GM04503 (cell line): ENCODE measurements around the gene ARL2BP.

Experiments
- DNase-seq: peaks from one replicate; pipeline ENCODE4 v3.0.0-alpha.2; 2012; ENCODE audit warnings: low read depth

Gene ARL2BP

GRCh38 chr16:57235128-57236021, 9.7 kb upstream of the ARL2BP start:
- DNase-seq, result no peak

- no peak for DNase-seq
Measured at GRCh38 chr16:57236022-57236350, 9.1 kb upstream of the ARL2BP start.

- no peak for DNase-seq
Measured at GRCh38 chr16:57238682-57239081, 6.4 kb upstream of the ARL2BP start.

DNA sequence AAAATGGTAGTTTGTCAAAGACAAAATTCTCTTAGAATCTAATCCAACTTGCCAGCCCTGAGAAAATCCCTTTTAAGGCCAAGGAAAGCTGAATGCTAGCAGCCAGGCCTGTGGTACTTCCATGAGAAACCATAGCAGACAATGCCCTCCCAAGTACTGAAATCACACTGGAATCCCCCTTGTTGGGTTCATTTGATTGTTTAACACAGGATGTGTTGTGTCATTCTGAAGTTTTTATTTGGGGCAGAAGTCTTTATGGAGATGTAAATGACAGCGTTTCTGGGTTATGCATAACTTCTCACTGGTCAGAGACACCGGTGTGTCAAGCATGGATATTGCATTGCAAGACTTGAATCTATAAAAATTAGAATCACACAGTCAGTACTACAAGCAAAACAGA, 6.0 kb upstream of the ARL2BP start:
- DNase-seq, result no peak

DNA sequence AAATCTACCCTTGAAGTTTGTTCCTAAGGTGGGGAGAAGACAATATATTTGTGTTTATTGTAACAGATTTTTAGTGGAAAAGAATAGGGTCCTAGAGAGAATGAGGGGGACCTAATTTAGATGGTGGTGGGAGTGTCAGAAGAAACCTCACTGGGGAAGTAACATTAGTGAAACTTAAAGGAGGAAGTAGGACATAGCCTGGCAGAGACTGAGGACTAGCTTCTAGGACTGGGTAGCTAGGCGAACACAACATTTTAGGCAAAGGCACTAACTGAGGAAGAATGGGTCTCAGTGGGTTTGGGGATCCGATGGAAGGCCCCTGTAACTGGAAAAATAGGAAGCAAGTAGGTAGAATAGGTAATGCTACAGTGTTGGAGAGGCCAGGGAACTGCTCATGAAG, 4.2 kb upstream of the ARL2BP start:
- DNase-seq, result no peak

DNA sequence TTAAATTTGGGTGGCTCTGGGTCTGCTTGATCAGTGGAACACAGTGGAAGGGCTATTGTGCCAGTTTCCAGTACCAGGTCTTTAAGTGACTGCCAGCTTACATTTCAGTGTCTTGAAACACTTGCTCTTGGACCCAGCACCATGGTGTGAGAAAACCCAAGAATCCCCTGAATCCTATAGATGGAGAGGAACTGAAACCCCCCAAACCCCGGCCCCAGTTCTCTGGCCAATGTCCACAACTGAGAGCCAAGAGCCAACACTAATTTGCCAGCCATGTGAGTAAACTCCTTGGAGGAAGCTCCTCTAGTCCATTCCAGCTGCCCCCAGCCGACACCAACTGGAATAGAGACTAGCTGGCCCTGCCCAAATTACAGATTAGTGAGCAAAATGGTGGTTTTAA, 2.4 kb upstream of the ARL2BP start:
- no peak for DNase-seq

DNA sequence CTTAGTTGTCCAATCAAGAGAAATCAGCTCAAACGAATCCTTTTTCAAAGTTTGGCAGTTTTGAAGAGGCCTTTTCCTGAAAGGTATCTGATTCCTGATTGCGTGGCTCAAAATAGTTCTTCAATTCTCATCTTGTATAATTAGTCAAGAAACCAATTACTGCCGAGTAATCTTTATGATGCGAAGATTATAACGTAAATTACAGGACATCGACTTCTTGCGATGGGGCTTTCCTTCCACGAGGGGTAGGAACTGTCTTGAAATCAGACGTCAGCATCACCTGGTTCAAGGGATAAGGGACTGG, 644 bp upstream of the ARL2BP start:
- no peak for DNase-seq

DNA sequence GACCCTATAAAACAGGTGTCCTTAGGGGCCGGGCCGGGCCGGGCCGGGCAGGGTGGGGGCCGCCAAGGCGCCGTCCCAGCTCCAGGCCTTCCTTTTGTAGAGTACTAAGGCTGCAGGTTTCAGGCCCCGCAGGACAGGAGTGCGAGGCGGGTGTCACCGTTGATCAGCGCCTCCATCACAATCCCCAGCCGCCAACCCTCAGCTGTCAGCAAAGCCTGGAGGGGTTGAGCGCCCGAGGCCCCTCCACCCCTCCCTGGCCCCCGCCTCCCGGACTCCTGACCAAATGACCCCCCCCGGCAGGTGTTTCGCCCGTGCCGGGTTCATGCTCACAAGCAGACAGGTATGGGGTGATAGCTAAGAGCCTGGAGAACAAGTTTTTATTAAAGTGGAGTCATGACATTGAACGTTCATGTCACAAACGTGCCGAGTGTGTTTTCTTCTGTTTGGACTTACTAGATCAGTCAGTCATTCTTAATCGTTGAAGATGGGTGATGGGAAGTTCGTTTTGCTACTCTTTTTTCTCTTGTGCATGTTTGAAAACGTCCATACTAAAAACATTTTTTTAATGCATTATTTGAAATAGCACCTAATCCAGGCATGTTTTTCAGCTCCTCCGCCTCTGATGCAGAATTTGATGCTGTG, 534 bp downstream of the ARL2BP start:
- DNase-seq, result no peak

DNA sequence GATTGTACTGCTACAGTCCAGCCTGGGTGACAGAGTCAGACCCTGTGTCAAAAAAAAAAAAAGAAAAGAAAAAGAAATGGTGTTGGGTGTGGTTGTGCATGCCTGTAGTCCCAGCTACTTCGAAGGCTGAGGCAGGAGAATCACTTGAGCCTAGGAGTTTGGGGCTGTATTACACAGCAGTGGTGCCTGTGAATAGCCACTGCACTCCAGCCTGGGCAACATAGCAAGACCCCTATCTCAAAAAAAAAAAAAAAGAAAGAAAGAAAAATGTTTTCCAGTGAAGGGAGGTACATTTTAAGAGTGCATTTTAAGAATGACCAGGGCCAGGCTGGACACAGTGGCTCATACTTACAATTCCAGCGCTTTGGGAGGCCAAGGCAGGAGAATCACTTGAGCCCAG, 6.3 kb downstream of the ARL2BP start:
- no peak for DNase-seq

GRCh38 chr16:57252148-57252721, 7.2 kb downstream of the ARL2BP start:
- no peak for DNase-seq

DNA sequence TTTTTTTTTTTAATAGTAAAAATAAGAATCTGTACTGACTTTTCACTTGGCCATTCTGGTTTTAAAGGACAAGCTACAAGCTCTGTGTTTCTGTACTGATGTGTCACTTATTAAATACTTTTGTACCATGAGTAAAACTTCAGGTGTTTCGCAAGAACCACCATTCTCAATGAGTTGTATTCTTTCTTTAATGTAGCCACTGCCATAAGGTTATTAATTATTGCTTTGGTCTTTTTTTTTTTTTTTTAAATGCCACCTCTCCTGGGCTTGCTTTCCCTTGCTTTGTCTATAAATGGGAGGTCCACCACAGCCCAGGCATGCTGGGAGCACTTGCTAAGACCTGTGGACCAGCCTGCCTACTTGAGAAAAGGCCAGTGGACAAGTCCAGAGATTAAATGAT, 8.4 kb downstream of the ARL2BP start:
- no peak for DNase-seq

DNA sequence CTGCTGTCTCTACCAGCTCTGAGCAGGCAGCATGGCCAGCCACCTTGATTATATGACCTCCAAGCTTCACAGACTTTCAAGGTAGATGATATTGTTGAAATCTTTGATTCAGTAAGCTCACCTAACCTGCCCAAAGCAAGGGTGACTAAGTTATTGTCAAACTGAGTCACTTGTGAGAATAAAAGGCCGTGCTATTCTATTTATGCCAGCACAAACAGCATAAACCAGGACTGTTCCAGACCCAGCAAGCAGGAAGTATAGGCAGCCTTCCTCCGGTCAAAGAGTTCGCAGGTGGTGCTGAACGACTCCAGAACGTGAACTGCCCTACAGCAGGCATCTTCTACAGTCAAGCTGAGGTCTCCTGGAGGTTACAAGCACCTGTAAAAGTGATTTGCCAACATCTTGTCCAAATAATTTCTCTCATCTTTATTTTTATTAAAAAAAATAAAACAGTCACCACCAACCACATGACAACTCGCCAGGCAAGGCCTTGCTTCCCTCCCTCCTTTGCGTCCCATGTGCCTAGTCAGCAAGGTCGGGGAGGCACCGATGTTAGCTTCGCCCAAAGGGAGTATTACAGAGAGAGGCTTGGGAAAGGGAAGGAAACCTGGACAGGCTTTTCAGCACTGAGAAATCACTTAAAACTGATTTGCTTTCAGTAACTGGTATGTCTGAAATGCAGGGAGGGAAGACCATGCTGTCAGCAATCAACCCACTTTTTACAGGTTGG, 10.8 kb downstream of the ARL2BP start:
- DNase-seq, result no peak

- no peak for DNase-seq
Measured at GRCh38 chr16:57256601-57257395, 11.7 kb downstream of the ARL2BP start.

GRCh38 chr16:57257455-57258070, 12.5 kb downstream of the ARL2BP start:
- no peak for DNase-seq

- DNase-seq, result no peak
Measured at GRCh38 chr16:57258226-57258909, 13.3 kb downstream of the ARL2BP start.

DNA sequence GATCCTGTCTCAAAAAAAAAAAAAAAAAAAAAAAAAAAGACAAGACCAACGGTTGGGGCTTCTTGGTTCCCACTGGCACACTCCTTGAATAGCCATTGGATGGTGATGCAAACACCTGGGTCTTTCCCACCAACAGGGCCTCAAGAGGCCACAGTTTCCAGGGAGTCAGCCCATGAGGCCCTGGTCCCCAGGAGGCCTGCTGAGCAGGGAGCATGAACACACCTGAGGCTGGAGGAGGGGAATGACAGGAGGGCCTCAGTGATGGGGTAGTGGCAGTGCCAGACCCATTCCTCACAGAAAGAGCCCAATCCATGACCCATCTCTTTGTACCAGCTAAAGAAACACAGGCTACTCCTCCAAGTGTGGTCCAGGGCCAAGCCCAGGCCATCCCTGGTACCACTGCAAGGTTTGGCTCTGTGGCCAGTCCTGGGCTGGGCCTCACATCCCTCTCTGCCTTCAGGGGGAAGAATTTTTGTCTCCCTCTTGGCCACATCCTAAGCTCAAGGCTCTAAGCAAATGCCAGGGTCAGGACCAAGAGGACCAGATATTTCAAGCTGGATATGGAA, 13.9 kb downstream of the ARL2BP start:
- DNase-seq, result no peak

- no peak for DNase-seq
Measured at GRCh38 chr16:57260294-57260929, 15.4 kb downstream of the ARL2BP start.

DNA sequence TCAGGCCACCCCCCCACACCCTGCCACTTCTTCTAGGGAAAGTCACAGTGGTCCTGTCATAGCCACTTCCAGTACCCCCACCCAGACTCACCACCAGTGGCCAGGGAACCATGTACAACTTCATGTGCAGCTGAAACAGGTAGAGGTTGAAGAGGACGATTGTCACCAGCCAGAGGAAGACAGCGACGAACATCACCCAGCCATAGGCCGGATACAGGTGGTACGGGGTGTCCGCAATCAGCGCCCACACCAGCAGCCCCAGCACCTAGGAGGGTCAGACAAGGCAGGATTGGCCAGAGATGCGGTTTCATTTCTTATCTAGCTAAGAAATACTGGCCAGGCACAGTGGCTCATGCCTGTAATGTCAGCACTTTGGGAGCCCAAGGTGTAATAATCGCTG, 16.7 kb downstream of the ARL2BP start:
- no peak for DNase-seq

GRCh38 chr16:57262841-57263540, 17.9 kb downstream of the ARL2BP start:
- no peak for DNase-seq
